Inflammatory macrophage (primary cell): ENCODE data around the gene KRT15.
A peak's percentile ranks its signal among the peaks of the same experiment; 100 is the strongest.

Experiments
- DNase-seq, 2 donors: peaks; one replicate each; pipeline ENCODE4 v3.0.0-alpha.2; 2020 to 2022
- total RNA-seq, 18 experiments: gene quantifications; one replicate each; lab custom pipeline; 2026; ENCODE audit warnings: mixed read lengths in 6 of 18, inconsistent platforms in 2 of 18; lab: John Stamatoyannopoulos, UW

KRT15 gene
- 0 to 0.20 (median 0) reads per million in 18 experiments for total RNA-seq

DNA sequence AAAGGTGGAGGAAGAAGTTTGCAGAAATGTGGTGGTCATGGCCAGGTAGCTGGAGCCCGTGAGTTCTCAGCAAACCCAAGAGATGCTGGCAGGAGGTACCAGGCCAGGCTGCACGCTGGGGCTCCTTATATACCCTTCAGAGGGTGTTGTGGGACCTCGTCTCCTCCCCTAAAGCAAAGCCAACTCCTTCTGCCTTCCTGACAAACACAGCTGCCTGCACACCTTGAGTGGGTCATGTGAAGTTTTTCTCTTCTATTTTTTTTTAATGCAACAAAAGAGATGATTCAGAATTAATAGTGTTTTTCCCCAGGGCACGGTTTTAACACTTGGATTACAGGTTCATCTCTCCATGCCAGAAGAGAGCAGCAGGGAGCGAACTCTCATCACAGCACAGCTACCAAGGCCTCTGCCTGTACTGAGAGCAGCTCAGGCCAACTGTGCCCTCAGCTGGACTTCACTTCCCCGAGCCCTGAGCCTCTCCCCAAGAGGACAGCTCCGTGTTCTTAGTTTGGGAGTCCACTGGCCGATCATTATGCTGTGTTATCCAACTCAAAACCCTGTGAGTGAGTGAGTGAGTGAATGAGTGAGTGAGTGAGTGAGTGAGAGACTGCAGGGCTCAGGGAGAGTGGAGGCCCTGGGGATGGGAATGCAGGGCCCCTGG is at the start of gene KRT15:
TSS of gene KRT15 (minus strand) at position 102 of the 661 bp plus-strand sequence. CDS start at position 39, 63 bp downstream.
- no peak for DNase-seq

DNA sequence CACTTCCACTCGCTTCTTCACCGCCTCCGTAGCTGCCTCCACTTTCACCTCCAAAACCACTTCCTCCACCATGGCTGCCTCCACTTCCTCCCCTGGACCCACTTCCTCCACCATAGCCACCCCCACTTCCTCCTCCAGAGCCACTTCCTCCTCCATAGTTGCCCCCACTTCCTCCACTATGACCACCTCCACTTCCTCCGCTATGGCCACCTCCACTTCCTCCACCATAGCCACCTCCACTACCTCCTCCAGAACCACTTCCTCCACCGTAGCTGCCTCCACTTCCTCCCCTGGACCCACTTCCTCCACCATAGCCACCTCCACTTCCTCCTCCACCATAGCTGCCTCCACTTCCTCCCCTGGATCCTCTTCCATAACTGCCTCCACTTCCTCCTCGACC is 48.6 kb upstream of the KRT15 start:
- DNase-seq: peak in 1 of 2 donors; percentile 25

DNA sequence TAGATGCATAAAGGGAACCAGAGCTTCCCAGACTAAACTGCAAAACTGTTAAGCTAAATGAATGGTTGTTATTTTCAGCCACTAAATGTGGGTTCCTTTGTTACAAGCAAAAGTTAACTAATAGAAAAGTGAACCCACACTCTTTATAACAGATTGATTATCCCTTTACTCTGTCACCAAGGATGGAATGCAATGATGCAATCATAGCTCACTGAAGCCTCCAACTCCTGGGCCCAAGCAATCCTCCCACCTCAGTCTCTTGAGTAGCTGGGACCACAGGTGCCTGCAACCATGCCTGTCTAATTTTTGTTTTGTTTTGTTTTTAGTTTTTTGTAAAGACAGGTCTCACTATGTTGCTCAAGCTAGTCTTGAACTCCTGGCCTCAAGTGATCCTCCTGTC is 46.6 kb upstream of the KRT15 start:
- no peak for DNase-seq

DNA sequence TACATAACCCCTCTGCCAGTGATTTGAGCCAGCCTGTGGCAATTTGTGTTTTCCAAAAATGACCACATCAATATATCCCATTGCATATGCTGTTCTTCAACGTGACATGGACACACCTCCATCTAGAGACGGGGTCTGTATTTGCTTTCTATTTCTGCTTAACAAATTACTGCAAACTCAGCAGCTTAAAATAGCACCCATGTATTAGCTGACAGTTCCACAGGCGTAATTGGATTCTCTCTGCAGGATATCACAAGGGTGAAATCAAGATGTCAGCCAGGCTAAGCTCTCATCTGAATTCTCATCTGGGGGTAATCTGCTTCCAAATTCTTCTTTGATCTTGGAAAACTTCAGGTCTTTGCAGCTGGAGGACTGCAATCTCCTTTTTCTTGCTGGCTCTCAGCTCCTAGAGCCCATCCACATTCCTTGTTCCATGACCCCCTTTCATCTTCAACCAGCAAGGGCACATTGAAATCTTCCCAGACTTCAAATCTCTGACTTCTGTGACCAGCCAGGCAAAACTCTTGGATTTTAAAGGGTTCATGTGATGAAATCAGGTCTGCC is 45.0 kb upstream of the KRT15 start:
- DNase-seq: no peak

DNA sequence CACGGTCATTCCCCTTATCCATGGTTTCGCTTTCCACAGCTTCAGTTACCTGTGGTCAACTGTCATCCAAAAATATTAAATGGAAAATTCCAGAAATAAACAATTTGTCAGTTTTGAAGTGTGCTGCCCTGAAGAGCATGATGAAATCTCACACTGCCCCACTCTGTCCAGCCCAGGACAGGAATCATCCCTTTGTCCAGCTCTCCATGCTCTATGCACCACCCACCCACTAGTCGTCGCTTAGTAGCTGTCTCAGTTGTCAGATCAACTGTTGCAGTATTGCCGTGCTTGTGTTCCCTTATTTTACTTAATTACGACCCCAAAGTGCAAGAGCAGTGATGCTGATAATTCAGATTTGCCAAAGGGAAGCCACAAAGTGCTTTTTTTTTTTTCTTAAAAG is 42.9 kb upstream of the KRT15 start:
- no peak for DNase-seq

DNA sequence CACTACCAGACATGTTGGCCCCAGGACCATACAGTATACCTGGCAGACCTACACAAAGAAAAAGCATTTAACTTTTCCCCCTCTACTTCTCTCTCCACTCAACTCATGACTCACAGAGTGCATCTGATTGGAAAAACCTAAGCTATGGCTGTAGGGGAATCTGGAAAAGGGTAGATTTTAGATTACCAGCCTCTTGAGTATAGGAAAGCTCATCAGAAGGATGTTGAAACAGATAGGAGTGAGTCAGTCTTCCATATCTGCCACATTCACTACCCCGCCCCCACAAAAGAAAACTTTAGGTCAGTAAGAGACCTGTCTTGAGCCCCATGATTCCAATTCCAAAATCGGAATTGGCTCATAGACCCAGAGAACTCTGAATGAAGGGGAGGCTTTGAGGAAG is 40.9 kb upstream of the KRT15 start:
- no peak for DNase-seq

DNA sequence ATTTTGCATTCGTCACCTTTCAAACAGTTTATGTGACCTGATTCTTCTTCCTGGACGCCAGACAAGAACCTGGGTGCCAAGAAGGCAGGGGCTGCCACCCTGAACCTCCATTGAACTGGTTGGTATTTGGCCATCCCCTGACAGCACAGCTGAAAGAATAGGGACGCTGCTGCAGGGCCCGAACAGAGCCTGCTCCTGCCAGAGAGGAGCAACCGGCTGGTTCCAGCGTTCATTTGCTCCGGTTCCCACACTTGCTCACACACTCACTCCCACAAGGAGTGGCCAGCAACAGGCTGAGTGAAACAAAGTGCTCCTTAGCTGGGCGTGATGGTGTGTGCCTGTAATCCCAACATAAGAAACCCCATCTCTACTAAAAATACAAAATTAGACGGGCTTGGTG is 38.2 kb upstream of the KRT15 start:
- no peak for DNase-seq

DNA sequence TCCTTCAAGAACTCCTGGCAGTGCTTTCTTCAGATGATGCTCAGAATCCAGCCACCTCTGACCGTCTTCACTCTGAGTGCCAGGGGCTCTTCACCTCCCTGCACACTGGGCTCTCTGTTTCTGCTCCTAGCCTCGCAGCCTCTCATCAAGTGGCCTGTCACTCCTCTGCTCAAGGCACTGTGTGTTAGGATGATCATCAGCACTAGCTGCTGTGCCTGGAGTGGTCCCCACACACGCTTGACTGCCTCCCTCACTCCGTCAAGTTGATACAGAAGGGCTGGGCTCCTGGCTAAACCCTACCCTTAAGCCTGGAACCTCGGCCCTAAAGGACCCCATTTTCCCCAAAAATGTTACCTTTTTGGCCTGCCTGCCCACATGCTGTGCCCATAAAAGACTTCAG is 37.6 kb upstream of the KRT15 start:
- DNase-seq: no peak

DNA sequence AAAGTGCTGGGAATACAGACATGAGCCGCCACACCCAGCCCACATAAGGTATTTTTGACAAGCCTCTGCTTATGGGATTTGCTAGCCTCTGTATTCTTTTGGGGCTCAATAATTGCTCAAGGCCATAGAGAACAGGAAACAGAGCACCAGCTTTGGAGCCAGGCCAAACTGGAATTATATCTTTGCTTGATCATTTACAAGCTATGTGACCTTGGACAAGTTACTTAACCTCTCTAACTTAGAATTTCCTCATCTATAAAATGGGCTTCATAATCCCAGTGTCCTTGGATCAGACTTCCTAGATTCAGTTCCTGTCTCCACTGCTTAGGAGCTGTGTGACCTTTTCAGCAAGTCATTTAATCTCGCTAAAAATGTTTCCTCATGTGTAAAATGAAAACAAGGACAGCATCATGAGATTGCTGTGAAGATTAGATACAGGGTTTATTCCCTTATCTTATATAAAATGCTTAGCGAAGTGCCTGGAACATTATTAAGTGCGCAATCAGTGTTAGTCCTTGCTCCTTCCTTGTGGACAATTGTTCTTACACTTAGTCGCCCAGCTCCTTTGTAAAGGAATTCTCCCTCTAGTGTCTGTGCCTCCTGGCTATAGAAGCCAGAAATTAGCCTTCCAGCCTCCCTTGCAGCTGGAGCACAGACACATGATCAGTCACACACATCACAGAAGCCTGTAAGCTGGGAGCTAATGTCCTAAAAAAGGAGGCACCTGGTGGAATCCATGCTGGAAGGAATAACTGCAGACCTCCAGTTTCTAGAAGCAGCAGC is 36.6 kb upstream of the KRT15 start:
- DNase-seq: peak in 1 of 2 donors; percentile 3

DNA sequence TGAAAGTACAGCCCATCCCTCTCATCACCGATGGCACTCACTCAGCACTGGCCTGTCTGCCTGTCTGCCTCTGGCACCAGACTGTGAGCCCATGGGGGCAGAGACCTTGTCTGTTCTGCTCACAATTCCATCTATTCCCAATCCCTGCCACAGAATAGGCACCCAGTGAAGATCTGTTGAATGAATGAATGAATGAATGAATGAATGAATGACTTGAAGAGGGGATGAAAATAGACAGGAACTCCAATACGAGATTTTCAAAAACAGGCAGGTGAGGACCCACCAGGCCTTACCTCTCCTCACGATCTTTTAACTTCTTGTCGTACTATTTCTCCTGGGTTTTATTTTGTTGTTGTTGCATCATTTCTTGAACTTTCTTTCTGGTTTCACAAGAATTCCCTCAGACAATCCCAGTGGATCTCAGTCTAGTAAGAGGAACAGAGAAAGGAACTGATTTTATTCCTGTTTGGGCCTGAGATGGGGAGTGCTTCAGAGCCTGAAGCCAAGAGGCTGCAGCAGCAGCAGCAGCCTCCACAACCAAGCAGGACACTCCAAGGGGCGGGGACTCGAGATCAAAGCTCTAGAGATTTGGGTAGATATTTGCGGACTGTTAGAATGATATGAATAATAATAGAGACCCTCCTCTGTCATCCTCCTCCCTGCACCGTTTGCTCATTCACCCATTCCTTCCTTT is 35.4 kb upstream of the KRT15 start:
- DNase-seq: no peak

DNA sequence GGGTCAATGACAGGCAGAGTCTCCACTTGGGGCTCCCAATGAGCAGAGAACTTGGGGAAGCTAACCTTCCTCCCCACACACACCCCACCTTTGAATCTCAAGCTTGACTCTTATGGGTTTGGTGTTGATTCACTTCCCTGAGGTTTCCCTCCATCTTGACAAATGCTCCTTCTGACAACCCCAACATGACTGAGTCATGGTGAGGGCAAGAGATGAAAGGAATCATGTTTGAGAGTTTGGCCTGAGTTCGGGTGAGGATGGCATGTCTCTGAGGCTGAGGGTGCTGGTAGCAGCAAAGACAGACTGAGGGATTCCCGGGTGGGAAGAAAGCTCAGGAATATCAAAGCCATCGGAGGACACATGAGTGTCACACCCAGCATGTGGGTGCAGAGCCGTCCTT is 34.5 kb upstream of the KRT15 start:
- DNase-seq: no peak

DNA sequence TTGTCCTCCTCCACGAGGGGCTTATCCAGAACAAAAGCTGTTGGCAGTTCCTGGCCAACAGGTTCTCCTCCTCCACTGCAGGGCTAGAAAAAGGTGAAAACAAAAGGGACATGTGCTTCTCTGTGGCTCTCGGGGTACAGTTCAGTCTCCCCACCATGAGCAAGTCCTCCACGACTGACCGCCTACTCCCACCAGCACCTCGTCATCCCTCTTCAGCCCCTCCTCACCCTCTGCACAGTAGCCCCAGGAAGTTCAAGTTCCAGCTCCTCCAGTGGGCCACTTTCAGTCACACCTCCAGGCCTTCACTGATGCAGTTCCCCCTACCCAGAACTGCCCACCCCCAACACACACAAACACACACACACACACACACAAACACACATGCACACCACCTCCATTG is 33.8 kb upstream of the KRT15 start:
- no peak for DNase-seq

DNA sequence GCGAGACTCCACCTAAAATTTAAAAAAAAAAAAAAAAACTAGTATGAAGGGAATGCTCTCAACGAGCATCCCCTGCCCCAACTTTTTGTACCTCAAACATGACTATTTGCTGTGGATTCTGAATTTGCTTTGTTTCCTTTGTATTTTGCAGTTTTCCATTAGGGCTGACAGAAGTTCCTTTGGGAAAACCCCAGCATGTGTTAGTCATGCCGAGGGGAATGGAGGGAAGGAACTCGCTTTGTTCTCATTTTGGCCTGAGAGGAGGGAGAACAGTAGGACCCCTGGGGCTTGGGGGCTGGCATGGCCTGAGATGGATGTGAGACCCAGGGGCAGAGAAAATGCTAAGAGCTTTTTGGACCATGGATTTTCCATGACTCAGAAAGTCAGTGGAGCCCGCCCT is 32.7 kb upstream of the KRT15 start:
- DNase-seq: no peak

DNA sequence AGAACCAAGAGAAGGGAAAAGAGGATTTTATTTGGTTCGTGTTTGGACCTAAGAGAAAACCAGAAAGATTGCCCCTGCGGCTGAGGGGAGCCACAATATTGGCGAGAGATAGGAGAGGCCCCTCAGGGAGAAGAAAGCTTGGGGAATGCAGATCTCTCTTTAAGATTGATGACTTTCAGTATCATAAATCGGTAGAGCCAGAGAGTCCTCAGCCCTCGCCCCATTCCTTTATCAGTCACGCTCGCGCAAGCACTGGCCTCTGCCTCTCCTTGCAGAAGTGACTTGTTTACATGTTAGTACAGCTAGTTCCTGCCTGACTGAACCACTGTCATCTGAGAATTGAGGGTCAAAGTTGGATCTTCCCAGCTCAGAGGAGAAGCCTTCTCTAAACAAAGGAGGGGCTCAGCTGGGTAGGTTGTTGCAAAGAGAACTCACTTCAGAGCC is 30.9 kb upstream of the KRT15 start:
- peak in 1 of 2 donors; percentile 70 for DNase-seq

DNA sequence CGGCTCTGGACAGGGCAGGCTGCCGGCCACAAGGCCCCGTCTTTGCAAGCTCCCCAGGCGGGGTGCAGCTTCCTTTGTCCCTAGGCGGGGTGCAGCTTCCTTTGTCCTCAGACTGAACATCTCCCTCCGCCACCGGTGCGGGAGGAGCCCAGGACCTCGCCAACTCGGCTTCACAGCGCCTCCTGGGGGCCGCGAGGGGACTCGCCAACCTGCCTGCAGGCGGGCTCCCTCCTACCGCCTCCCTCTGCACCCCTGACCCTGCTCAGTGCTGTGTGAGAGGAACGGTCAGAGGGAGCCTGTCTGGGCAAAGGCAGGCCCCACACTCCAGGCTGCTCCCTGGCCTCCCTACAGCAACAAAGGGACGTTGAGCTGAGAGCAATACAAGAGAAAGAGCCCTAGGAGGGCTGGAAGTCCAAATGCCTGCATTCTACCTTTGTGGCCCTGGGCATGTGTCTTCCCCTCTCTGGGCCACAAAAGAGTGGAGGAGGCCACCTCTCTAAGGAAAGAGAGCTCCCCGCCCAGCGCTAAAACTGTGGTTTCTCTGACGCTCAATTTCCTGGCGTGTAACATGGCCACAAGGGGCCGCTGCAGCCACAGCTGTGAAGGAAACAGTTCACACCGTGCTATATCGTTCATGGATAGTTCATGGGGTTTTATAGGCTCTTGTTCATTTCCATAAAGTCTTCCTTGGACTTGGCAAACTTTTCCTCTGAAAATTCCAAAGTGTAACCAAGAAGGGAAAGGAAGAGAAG is 30.3 kb upstream of the KRT15 start:
- peak; percentile 73 to 83 for DNase-seq

DNA sequence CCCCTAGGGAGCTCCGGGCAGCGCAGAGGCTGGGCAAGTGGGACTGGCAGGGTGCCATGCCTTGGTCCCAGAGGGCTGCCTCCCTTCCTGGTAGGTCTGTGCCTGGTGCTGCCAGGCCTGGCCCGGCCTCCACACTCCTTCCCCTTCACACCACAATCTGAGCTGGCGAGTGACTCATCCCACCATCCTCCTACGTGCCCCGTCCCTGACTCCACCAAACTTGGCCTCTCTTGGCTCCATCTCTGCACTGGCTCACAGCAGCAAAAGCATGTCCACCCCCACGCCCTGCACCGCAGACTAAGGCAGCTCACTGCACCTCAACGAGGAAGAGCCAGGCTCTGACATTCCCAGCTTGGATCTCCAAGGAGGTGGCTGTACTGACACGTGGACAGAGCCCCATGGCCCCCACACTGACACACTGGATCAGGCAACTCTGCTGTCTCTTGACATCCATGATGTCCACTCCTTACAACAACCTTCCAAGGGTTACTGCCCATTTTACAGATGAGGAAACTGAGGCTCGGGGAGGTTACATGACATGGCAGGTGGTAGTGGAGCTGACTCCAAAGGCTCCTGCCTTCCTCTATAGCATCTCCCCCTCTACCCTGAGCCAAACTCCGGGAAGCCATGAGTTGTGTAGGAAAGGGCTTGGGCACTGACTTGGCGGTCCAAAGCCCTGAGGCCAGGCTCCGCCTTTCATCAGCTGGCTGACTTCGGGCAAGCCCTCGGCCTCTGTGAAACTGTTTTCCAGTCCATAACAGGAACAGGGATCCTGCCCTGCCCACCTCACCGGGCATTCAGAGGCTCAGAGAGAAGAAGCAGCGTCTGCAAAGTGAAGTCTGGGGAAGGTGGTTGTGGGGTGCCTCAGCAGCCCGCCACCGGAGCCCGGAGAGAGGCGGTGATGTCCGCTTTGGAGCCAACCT is 29.5 kb upstream of the KRT15 start:
- DNase-seq: peak; percentile 66 to 84

DNA sequence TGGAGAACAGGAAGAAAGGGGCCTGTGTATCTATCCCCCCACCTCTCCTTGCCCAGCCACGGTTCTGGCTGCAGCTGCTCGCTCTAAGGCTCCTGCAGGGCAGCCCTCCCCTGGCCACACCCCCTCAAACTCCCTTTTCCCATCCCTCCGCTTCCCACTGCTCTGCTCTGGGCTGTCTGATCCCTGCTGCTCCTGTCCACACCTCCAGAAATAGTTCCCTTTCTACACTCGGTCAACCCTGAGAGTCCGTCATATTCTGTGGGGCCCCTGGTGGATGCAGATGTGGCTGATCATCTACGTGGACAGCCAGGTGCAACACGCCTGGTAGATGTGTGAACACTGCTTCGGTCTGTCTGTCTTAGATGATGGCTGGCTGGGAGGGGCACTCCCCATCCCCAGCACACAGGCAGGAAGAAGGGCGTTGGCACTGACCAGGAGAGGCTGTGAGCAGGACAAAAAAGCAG is 28.7 kb upstream of the KRT15 start:
- DNase-seq: no peak

DNA sequence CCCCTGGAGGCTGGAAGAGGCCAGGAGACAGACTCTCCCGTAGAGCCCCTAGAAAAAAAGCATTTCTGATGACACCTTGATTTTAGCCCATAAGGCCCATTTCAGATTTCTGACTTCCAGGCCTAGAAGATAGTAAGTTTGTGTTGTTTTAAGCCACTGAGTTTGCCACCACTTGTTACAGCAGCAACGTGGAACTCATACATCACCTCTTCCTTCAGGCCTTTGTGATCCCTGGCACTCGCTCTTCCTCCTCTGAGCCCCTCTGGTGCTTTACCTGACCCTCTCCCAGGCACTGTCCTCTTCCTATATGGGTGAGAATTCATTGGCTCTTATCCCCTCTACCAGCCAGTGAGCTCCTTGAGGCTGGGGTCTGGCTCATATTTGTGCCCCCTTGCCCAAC is 28.1 kb upstream of the KRT15 start:
- no peak for DNase-seq

DNA sequence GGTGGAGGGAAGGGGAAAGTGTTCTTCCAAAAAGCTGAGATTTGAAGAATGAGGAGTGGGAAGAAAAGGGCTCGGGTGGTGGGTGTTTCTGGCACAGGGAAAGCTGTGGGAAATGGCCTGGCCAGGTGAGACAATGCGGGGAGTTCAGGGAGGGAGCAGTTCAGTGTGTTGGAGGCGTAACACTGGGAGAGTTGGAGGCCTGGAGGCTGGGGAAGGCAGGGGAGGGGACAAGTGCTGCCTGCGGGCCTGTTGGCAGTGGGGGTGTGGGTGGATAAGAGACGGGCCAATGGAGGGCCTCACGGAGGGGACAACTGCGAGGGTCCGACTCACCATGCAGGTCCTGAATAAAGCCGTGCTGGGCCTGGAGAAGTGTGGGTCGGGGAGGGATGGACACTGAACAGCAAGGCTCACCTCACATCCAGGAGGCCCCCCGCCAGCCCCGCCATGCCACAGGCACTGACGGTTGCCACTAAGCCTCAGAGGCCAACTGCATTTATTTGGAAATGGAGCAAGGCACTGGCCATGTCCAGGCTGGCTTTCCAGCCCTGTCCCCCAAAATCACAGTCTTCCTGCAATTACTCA is 27.2 kb upstream of the KRT15 start:
- no peak for DNase-seq

DNA sequence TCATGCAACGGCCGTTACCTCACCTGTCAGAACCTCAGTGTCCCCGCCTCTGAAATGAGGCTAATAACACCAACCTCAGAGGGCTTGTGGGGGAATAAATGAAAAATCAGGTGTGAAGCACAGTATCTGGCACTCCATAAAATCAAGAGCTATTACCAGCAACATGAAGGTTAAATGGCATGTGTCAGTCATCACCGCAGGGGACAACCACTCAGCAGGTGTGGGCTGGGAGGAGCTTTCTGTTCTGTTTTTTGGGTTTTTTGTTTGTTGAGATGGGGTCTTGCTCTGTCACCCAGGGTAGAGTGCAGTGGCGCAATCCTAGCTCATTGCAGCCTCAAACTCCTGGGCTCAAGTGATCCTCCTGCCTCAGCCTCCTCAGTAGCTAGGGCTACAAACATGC is 26.2 kb upstream of the KRT15 start:
- DNase-seq: no peak

DNA sequence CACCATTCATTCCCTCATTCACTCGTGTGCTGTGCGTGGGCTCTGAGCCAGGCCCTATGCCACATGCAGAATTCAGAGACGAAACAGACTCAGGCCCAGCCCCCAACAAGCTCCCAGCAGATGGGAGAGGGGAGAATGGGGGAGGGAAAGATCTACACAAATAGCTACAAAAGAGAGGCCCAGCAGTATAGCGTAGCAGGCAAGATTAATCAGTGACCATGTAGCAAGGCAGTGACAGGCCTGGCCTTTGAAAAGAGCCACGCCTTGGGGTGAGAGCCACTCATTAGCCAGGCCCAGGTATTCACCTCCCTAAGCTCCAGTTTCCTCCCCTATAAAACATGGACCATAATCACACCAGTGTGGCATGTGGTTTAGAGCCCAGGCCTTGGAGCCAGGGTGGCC is 25.8 kb upstream of the KRT15 start:
- no peak for DNase-seq
